Left cardiac atrium (tissue), 4 donors: ENCODE data around the gene DGKI. TPM values are rescaled to one million over a fixed set of nuclear protein-coding genes. Genes with fewer than 3 reads are reported as not detected.

Source experiments
- ATAC-seq, 2 donors: fragments of 200-7000 bp; cut with Tn5 transposase; one replicate each; pipeline ENCODE4 v1.9.1; 2020; ENCODE audit warnings: mild to moderate bottlenecking in 2 of 2, moderate library complexity in 2 of 2
- DNase-seq: peaks from one replicate; pipeline ENCODE4 v3.0.0-alpha.2; 2020
- intact Hi-C, 2 donors: fragments of 100-400 bp; cut with DNase I; formaldehyde crosslinking; loops; one replicate each; pipeline versions ENCODE4 v1.14.1 to v1.15.1; 2022 to 2023
- long read RNA-seq: library from polyadenylated mRNA; unstranded; transcript quantifications from one replicate; pipeline ENCODE4 v2.0.0, GENCODE V29; 2021
- total RNA-seq, 2 donors: library from RNA; stranded (reverse); fragmentation: NEBNext Ultra II Directional; extraction: Animal tissue kit (Norgen Biotek cat#: 25700); gene quantifications; one replicate each; pipeline ENCODE4 v1.2.1, GENCODE V29; 2021
- donor health status: DM: no; HTN: yes; CAD: no.
- donor health status: DM: no; HTN: yes; CAD: no; lungs with severe emphysema.
- donor health status: DM: yes; HTN: yes; CAD: no.
- donor health status: Dilated cardiomyopathy.

Gene DGKI
- total RNA-seq: 10 to 100 TPM in 1 of 2 donors, 1 to 10 TPM in 1; 7.2 to 19.1 TPM
- long read RNA-seq, partial matches to known transcripts: 0 of 6 reads
- long read RNA-seq, other reads (novel, unspliced or antisense): 6 of 6 reads

DNA sequence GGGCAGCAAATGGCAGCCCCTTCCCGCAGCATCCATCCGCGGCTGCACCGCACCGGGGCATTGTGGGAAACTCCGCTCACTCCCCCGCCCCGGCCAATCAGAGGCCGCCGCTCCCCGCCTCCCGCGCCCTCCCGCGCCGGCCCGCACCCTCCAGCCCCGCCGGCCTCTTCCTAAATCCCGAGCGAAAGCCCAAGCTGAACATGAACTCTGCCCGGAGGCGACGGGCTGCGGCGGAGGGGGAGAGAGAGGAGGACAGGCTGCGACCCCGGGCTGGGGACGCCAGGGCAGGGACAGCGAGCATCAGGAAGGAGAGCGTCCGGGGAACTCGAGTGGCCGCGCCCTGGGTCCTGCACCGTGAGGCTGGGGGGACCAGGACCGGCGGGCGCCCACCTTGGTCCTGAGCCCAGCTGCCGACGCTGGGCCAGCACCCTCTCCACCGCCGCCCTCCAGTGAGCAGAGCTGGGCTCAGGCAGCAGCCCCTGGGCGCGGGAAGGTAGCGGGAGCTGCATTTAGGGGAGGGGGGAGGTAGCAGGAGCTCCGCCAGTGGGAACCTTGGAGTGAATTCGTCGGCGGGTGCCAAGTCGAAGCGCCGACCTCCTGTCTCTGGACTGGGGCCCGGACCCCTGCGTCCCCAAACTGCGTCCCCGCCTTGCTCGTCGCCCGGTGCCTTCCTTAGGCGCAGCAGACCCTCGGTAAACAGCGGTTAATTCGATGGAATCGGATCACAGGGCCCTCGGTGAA, at the start of gene DGKI:
Gene DGKI, minus strand, starts transcription at position 148 of the 741 bp plus-strand sequence.
- intact Hi-C loops: no loop called here
- DNase-seq (peak; percentile 26), ATAC-seq (peak; percentile 62 to 64)

DNA sequence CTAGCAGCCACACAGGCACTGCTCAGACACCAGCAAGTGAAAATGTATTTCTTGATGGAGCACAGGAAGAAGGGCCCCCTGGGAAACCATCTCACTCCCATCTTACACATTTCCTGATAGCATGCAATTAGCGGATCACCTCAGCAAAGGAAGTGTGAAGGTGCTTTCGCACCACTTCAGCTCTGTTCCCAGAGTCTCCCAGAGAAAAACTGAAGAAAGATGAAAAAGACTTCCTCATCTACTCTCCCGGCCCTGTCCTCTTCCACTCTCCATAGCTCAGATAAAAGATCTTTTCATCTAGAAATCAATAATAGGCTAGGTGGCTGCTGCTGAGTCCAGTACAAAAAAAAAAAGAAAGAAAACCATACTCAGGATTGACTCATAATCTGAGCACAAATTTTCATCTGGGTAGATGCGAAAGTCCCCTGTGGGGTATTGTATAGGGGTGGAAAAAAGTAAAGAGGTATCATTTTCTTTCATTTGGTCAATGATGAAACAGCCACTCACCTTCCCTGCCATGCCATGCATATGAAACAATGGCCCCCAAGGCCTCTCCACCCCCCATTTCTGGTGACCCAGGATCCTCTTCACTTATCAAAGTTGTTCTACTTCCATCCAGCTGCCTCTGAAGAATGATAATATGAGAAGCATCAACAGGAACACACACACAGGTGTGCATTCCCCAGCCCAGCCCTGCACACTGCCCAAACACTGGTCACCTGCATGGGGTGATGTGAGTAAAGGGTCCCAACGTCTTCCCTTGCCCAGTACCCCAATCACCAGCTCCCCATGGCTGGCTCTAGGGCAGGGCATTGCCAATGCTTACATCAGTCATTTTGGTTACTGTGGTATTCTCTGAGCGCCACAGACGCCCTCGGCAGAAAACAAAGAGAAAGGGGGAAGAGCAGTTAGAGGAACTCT, 48.8 kb upstream of the DGKI start:
- DNase-seq (no peak), ATAC-seq (no peak)
- intact Hi-C loops: loop anchor here (5.0 kb wide), 2 partner anchors 78 to 238 kb away; no protein-coding TSS in a partner anchor

DNA sequence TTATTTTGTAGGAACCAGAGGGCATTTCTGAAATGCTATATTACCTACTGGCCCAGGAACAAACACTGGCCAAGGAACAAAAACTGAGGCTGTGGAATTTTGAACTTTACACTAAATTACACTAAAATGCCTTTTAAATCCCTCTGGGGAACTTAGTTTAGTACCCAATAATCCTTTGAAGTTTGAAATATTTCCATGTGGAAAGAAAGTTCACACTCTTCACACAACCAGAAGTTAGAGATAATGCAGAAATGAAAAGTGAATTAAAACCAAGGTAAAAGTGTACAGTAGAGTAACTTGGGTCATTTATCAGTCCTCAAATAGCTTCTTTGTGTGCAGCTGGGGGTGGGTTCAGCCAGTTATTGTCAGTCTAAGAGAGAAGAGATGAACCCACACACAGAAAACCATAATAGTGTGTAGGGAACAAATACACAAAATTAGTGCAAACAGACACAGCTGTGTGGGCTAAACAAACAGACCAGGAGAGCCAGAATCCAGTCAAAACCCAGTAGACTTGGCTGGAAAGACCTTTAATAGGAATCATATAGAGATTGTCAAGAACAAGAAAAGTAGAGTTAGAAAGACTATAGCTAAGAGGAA, 46.5 kb upstream of the DGKI start:
- no peak for DNase-seq
- intact Hi-C loops: no loop called here
- no peak for ATAC-seq

DNA sequence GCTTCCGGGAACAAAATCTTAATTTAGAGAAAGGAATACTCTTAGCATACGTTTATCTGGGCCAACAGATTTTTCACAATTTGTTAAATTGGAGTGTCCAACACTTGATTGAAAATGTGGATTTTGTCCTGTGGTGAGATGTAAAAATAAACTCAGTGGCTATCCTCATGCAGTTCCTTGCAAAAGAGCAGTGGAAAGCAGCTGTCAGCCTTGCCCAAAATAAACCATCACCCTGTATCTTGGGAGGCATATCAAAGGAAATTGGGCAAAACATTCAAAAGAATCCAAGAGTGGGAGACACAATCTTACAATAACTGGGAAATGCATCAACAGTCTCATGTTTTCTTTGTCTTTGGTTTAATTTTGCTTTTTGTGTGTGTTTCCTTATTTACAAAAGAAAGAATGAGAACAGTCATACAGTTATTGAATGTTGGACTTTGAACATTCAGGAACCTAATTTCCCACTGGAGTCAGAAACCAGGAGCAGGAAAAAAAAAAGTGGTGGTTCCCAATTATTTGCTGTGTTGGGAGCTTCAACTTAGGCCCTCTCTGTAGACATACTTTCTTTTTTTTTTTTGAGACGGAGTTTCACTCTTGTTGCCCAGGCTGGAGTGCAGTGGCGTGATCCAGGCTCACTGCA, 44.4 kb upstream of the DGKI start:
- DNase-seq (no peak), ATAC-seq (no peak)
- intact Hi-C loops: no loop called here

DNA sequence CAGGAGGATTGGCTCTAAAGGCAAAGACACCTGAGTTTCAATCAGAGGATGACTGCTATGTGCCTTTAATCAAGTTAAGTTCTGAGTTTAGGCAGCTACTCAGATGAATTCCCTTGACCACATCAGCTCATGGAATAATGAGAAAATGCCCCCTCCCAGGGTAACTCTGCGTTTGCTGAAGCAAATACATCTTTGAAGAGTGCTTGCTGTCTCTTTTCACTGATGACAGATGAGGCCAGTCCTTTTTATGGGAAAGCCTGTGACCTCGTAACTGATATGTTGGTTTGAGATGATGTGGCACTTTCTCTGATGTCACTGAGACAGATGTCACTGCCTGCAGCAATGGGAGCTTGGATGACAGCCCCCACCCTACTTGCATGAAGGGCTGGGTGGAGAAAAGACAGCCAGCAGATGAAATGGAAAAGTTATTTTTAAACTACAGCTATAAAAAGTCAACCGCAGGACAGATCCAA, 43.7 kb upstream of the DGKI start:
- ATAC-seq (peak; percentile 69 to 77), DNase-seq (peak; percentile 47)
- intact Hi-C loops: no loop called here

DNA sequence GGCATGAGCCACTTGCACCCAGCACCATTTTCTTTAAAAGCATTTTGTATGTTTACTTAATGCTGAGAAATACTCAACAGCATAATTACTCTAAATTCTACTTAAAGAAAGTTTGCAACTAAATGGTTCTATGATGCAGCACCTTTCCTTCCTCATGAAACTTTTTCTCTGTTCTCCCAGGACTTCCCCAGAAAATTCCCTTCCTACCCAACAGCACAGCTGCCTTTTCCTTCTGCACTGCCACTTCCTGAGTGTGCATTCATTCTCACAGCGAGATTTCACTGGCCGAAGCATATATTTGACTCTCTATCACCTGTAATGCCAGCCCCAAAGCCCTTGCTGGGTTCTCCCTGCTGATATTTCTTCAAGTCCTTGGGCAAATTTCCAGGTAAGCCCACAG, 41.5 kb upstream of the DGKI start:
- intact Hi-C loops: no loop called here
- DNase-seq (no peak), ATAC-seq (no peak)

DNA sequence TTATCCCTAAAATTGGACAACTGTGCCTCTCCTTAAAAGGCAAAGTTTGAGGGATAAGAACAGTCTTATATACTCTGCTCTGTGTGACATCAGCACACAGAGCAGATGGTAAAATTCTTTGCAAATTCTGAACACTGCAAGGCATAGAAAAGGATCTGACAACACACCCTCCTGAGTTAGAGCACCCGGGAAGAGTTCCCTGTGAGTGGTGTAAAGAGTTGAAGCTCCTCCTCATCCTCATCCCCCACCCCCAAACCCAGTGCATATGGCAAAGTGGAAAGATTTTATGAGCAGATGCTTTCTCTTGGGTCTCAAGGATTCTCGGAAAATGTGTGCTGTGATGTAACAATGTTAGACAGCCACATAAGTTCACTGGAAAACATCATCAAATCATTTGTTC, 40.0 kb upstream of the DGKI start:
- DNase-seq: no peak
- intact Hi-C loops: no loop called here
- no peak for ATAC-seq

DNA sequence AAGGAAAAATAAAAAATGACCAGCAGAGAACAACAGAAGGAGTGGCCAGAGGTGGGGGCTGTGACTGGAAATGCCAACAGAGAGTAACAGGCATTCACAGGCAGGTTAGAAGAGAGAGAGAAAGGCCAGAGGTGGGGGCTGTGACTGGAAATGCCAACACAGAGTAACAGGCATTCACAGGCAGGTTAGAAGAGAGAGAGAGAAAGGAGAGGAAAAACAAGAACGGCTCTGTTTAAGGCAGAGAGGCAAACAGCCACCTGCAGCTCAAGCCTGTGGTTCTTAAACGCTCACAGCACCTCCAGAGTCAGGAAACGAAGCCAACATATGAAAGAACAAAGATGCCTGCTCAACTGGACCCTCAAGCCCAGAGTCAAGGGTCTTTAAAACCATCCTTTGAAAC, 39.5 kb upstream of the DGKI start:
- intact Hi-C loops: no loop called here
- no peak for DNase-seq
- ATAC-seq: no peak

DNA sequence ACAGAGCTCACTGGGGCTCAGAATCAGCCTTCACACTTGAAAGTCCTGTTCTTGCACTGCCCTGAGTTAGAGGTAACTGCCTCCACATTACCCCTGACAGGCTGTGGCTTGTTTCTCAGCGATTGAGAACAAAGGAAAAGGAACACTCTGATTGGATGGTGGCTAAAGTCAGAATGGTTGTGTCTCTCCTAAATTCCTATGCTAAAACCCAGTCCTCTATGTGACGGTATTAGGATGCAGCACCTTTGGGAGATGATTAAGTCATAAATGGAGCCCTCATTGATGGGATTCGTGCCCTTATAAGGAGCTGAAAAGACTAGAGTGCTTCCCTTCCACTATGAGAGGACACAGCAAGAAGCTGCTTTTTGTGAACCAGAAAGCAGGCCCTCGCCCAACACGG, 38.9 kb upstream of the DGKI start:
- intact Hi-C loops: no loop called here
- DNase-seq (no peak), ATAC-seq (no peak)

DNA sequence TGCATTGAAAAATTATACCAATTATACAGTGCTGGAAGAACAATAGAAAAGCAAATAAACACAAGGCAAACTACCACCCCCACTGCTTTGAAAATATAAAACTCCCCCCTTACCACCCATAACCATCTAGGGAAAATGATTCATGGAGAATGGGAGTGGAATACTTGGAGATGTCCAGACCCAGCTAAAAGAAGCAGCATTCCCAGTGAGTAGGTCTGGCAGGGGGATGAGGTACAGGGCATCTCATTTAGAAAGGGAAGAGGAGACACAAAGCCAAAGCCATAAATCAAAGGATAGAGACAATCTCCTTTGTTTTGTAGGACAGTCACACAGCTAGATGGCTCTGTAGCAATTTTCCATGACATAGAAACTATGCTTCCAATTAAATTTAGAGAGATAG, 36.0 kb upstream of the DGKI start:
- no peak for ATAC-seq
- intact Hi-C loops: no loop called here
- no peak for DNase-seq

DNA sequence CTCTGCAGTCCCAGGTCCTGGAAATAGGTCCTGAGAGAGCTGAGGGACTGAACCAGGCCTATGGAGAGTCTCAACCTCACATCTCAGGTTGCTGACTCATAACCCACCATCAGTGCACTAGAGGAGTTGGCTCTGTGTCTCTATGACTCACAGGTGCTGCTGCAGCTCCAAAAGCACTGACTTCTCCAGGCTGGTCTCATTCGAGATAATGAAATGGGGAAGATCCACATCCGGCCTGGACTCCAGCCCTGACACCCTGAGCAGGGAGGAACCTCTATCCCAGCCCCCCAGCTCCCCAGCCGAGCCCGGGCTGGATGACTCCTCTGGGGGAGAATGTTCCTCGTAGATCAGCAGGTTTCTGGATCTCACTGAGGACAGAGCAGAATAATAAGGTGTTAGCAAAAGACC, 35.5 kb upstream of the DGKI start:
- peak; percentile 11 to 84 for ATAC-seq
- peak; percentile 60 for DNase-seq
- intact Hi-C loops: no loop called here

DNA sequence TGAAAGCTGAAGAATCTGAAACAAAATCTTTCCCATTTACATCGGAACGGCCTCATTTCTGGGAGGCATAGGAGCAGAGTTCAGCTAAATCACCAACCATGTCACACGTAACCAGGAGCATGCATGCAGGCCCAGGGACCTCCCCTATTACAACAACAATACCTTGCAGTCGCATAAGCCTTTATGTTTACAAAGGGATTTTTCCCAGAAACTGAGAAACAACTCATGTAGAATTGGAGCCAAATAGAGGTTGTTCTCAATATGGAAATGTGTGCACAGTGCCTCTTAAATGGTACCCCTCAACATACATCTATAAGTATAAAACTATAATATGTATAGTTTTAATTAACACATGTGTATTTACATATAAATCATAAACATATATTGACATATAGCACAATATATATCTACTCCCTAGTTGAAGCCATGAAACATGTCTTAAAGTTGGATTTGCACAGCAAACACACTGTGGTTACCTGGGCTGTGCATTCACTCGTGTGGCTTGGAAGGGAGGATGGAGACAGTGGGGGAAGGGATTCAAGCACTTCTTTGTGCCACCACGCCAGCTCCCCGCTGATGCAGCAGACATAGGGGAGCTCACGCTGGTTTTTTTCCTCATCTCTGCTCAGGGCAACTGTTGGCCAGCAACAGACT, 35.0 kb upstream of the DGKI start:
- ATAC-seq (no peak), DNase-seq (no peak)
- intact Hi-C loops: no loop called here

DNA sequence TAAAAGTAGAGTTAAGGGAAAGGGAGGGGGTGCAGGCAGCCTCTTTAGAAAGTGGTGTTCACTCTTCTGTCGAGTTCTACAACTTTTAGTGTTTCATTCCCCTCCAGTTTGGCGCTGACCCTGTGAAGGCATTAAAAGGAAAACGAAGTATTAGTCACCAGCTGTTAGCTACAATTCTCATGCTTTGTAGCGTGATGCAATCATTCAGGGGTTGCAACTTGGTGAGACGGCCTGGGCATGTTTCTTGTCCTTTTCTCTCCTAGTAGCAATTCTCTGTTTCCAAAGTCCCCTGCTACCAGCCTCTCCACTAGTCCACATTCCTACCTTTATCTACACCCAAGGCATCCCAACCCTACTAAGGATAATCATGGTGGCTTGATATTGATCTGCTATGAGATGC, 33.7 kb upstream of the DGKI start:
- DNase-seq (no peak), ATAC-seq (no peak)
- intact Hi-C loops: no loop called here

DNA sequence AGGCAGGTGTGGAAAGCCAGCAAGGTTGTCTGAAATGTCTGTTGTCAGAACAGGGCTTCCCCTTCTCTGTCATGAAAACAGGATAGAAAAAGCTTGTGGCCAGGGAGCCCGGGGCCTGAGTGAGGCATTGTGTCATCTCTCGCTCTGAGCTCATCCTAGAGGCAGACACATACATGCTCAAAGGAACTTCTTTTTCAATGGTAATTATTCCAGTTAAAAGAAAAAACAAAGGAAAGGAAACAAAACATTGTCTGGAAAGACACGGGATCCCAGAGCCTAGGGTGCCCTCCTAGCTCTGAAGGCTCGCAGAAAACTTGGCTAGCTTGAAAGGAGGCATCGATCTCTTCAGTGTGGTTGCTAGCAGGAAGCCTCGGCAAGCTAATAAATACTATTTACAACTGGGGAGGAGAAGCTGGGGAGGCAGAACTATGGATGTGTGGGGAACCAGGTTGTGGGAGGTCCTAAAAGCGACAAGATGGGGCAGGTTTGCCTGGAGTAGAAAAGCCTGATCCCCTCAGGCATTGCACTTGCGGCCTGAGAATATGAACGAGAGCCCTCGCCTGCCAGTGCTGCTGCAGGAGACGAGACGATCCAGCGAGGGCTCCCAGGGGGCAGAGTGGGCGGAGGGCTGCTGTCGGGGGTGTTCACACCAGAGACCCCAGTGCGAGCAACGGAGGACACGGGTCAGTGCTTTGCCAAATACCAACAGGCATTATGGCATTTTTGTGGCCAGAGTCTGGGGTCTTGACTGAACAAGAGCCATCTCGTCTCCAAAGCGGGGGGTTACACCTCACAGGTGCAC, 32.8 kb upstream of the DGKI start:
- DNase-seq: no peak
- no peak for ATAC-seq
- intact Hi-C loops: no loop called here

DNA sequence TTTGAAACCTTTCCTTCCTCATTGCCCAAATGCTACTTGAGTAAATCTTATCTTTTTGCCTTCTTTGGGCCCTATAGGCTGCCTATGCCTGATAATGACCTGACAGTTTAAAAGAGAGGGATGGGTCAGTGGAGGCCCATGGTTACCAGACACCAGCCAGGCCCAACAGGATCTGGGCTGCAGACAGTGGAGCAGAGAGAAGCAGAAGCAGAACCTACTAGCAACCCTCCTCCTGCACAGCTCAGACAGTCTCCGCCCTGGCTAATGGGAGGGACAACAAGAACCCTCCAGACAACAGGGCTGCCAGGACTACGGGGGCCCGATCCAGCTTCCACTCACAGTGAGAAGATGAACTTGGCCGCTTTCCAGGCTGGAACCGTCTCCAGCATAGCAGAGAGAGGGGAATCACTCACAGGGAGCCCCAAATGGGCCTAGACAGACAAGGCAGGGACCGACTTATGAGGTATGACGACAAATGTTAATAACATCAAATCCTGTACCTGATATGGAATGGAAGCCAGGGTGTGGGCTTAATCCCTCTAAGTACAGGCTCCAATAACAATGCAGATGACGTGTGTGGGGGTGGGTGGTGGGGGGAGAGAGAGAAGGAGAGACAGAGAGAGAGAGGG, 31.7 kb upstream of the DGKI start:
- ATAC-seq (peak; percentile 73 to 85), DNase-seq (peak; percentile 90)
- intact Hi-C loops: no loop called here

DNA sequence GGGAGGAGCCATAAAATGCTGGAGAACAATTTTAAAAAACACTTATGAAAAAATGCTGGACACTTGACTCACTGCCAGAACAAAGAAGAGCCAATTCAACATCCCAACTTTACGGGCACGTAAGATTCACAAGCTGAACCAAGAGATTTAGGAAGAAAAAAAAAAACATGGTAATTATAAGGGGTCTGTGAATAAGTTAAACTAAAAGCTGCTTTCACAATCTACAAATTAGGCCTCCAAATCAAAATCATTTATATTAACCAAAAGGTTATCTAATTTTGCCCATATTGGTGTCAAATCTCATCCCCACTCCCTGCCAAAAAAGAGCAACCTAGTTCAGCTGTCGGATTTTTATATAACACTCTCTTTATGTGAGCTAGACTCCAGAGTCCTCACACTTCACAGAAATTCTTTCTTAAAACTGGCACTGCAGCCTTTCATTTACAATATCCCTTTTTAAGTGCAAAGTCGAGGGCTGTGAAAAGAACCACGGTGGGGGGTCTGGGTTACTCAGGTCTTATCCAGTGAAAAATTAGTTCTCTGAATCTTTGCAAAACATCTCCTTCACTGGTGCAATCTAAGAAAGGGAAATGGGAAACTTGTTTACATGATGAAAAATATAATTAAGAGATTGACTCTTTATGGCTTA, 30.4 kb upstream of the DGKI start:
- ATAC-seq (no peak), DNase-seq (no peak)
- intact Hi-C loops: no loop called here

DNA sequence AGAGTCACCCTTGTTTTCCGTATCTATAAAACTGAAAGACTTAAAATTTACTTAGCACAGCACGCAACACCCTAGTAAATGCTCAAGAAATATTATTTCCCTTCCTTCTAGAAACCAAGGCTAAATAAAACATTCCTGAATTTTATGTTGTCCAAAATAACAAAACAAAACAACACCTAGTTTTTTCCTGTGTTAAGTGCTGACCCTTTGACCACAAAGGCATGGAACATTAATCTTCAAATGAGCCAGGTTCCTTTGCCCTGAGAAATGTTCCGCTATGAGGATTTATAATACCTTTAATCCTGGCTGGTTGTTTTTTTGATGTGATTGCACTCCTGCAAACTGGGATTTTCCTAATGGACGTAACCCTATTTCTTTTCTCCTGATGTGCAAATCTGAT, 29.0 kb upstream of the DGKI start:
- no peak for ATAC-seq
- DNase-seq: no peak
- intact Hi-C loops: no loop called here
